ENCODE data around the gene TSPEAR.
A peak's percentile ranks its signal among the peaks of the same experiment; 100 is the strongest.

Gene TSPEAR

DNA sequence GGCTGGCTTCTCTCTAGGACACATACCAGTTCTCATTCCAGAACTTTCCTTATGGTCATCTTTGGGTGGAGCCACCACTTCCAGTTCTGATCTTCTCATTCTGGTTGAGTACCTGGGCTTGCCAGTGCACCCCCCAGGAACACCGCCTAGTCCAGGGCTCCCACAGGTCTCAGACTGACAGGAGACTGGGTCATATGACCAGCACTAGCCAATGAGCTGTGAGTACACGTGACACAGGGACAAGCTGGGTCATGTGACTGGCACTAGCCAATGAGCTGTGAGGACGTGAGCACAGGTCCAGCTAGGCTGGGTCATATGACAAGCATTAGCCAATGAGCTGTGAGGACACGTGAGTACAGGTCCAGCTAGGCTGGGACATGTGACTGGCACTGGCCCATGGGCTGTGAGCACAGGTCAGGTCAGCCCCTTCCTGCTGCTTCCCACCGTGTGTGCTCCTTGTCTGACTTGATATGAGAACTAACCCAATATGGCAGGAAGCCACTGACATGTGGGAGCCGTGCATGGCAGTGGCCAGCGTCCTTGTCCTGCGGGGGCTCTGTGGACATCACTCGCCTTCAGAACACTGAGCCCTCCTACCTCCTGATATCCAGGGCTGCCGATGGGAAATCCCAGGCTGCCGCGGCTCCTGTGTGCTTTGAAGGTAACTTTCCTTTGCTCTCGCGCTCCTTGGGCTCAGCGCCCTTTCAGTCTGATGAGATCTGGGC lies 194.0 kb downstream of the TSPEAR start:
- no peaks in the 10 kb centered on the region for H3K9me3 ChIP-seq
- peaks cover 21 to 36% of the 10 kb centered on the region in 2 experiments for H3K4me1 ChIP-seq (ENCODE audit: control insufficient read depth in 1 of 2, insufficient read depth in 1 of 2, low read depth in 1 of 2, low read length in 1 of 2)
- no peak for TF ChIP-seq CTCF (IDR thresholded peaks at IDR 0.05)
- no peaks in the 10 kb centered on the region for H3K27me3 ChIP-seq
- H3K36me3 ChIP-seq: no peaks in the 10 kb centered on the region
- H3K27ac ChIP-seq: no peak overlapping the region
- no peak overlapping the region for H3K4me3 ChIP-seq (ENCODE audit: low read depth in 1 of 2, low read length in 1 of 2)

DNA sequence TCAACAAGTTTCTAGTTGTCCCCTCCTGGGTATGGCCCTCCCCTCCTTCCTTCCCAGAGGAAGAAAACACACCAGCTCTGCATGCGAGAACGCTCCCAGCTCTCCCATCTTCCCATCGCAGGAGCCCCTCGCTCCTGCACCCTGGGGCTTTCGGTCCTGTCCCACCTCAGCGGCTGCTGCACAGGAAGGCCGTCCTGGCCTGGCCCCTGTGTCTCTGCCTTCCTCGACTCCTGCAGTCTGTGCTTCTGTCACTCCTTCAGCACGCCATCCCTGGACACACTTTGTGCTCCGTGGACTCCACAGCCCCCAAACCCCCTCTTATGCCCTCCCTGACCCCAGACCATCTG lies 194.6 kb downstream of the TSPEAR start:
- H3K27me3 ChIP-seq: no peaks in the 10 kb centered on the region
- H3K27ac ChIP-seq: no peak overlapping the region
- no peak overlapping the region for H3K4me3 ChIP-seq (ENCODE audit: low read depth in 1 of 2, low read length in 1 of 2)
- peaks cover 21 to 39% of the 10 kb centered on the region in 2 experiments for H3K4me1 ChIP-seq (ENCODE audit: control insufficient read depth in 1 of 2, insufficient read depth in 1 of 2, low read depth in 1 of 2, low read length in 1 of 2)
- no peaks in the 10 kb centered on the region for H3K9me3 ChIP-seq
- H3K36me3 ChIP-seq: no peaks in the 10 kb centered on the region
- no peak for TF ChIP-seq CTCF (IDR thresholded peaks at IDR 0.05)

- Histone ChIP-seq H3K27me3 (peaks cover 1% of the 10 kb centered on the region), H3K9me3 (no peaks in the 10 kb centered on the region), H3K36me3 (no peaks in the 10 kb centered on the region), H3K27ac (no peak overlapping the region), H3K4me1 (ENCODE audit: control insufficient read depth in 1 of 2, insufficient read depth in 1 of 2, low read depth in 1 of 2, low read length in 1 of 2) (peaks cover 22 to 44% of the 10 kb centered on the region in 2 experiments), H3K4me3 (ENCODE audit: low read depth in 1 of 2, low read length in 1 of 2) (no peak overlapping the region)
- TF ChIP-seq CTCF (IDR thresholded peaks at IDR 0.05): no peak
Measured at GRCh38 chr21:44516342-44516741, 195.0 kb downstream of the TSPEAR start.

- no peaks in the 10 kb centered on the region for H3K9me3 ChIP-seq
- H3K36me3 ChIP-seq: no peaks in the 10 kb centered on the region
- peak overlapping the region; percentile 65 for H3K27ac ChIP-seq
- peaks cover 27 to 52% of the 10 kb centered on the region in 2 experiments for H3K4me1 ChIP-seq (ENCODE audit: control insufficient read depth in 1 of 2, insufficient read depth in 1 of 2, low read depth in 1 of 2, low read length in 1 of 2)
- H3K4me3 ChIP-seq (ENCODE audit: low read depth in 1 of 2, low read length in 1 of 2): no peak overlapping the region
- TF ChIP-seq CTCF (IDR thresholded peaks at IDR 0.05): no peak
- H3K27me3 ChIP-seq: peaks cover 6% of the 10 kb centered on the region
Measured at GRCh38 chr21:44515359-44516165, 195.8 kb downstream of the TSPEAR start.

GRCh38 chr21:44514746-44515358 lies 196.5 kb downstream of the TSPEAR start:
- no peak for TF ChIP-seq CTCF (IDR thresholded peaks at IDR 0.05)
- Histone ChIP-seq H3K36me3 (no peaks in the 10 kb centered on the region), H3K9me3 (no peaks in the 10 kb centered on the region), H3K27me3 (peaks cover 12% of the 10 kb centered on the region), H3K27ac (peak overlapping the region; percentile 65), H3K4me1 (ENCODE audit: control insufficient read depth in 1 of 2, insufficient read depth in 1 of 2, low read depth in 1 of 2, low read length in 1 of 2) (peaks cover 27 to 58% of the 10 kb centered on the region in 2 experiments), H3K4me3 (ENCODE audit: low read depth in 1 of 2, low read length in 1 of 2) (no peak overlapping the region)

Measured in neutrophil (primary cell).